OCI-LY7 (cell line): ENCODE results near the gene CCNDBP1. TPM values are rescaled to one million over a fixed set of nuclear protein-coding genes. Genes with fewer than 3 reads are reported as not detected.

ENCODE experiments used
- BruUV-seq: library from RNA; stranded (reverse); fragments of 400-500 nt; replicated peaks from 2 replicates; lab custom pipeline; 2021; lab: Mats Ljungman, UMichigan
- CTCF ChIA-PET: fragments of 300-600 bp; sonication (Branson Sonifier 250); formaldehyde crosslinking; loops from one replicate; lab custom pipeline; 2022; ENCODE audit warnings: antibody characterized with exemption; ENCODE audit not compliant: unreplicated experiment; lab: Charles Lee
- POLR2A ChIA-PET: fragments of 300-600 bp; sonication (Branson Sonifier 250); formaldehyde crosslinking; loops from one replicate; lab custom pipeline; 2022; ENCODE audit warnings: antibody characterized with exemption; lab: Charles Lee
- DNase-seq: peaks from one replicate; pipeline ENCODE4 v3.0.0-alpha.2; 2015; ENCODE audit warnings: low spot score
- H2AFZ ChIP-seq: fragments of 200-600 bp; sonication (generic), shearing (Covaris generic); 2 replicates; pipeline ENCODE4 v1.6.1; 2014; ENCODE audit warnings: mild to moderate bottlenecking, antibody characterized with exemption, low read length, moderate library complexity
- H3K27ac ChIP-seq: fragments of 200-600 bp; sonication (generic); 2 replicates; pipeline ENCODE4 v1.5.1; 2014; ENCODE audit warnings: mixed run types, low read depth, mild to moderate bottlenecking, moderate library complexity, low read length, inconsistent platforms; ENCODE audit not compliant: poor library complexity, severe bottlenecking
- H3K36me3 ChIP-seq: fragments of 200-600 bp; sonication (generic); 2 replicates; pipeline ENCODE4 v1.6.1; 2014; ENCODE audit warnings: mild to moderate bottlenecking, antibody characterized with exemption, low read length, moderate library complexity, mixed read lengths; ENCODE audit not compliant: insufficient read depth
- H3K4me1 ChIP-seq: fragments of 200-600 bp; sonication (generic); 2 replicates; pipeline ENCODE4 v1.5.1; 2014; ENCODE audit warnings: mild to moderate bottlenecking, low read length; ENCODE audit not compliant: insufficient read depth, poor library complexity, severe bottlenecking
- H3K4me2 ChIP-seq: fragments of 200-600 bp; sonication (generic); 2 replicates; pipeline ENCODE4 v1.6.1; 2014; ENCODE audit warnings: mild to moderate bottlenecking, low read length
- H3K4me3 ChIP-seq: fragments of 200-600 bp; sonication (generic); 2 replicates; pipeline ENCODE4 v1.5.1; 2014; ENCODE audit warnings: mild to moderate bottlenecking, low read depth, low read length; ENCODE audit not compliant: poor library complexity, severe bottlenecking
- H3K79me2 ChIP-seq: fragments of 200-600 bp; sonication (generic); 2 replicates; pipeline ENCODE4 v1.6.1; 2016; ENCODE audit warnings: low read depth, mild to moderate bottlenecking, low read length, moderate library complexity, mixed read lengths; ENCODE audit not compliant: insufficient read depth
- H3K9me2 ChIP-seq: fragments of 200-600 bp; sonication (generic); 2 replicates; pipeline ENCODE4 v1.6.1; 2016; ENCODE audit warnings: mild to moderate bottlenecking, low read length, mixed read lengths; ENCODE audit not compliant: insufficient read depth
- H3K9me3 ChIP-seq: fragments of 200-600 bp; sonication (generic); 2 replicates; pipeline ENCODE4 v1.6.1; 2014; ENCODE audit warnings: mild to moderate bottlenecking, mixed run types, low read length, mixed read lengths
- H4K20me1 ChIP-seq: fragments of 200-600 bp; sonication (generic); 2 replicates; pipeline ENCODE4 v1.6.1; 2014; ENCODE audit warnings: mild to moderate bottlenecking, antibody characterized with exemption, low read length, moderate library complexity, mixed read lengths; ENCODE audit not compliant: insufficient read depth
- EZH2phosphoT487 ChIP-seq: fragments of 200-600 bp; sonication (generic); IDR thresholded peaks from 2 replicates; pipeline ENCODE4 v1.6.1; 2018; ENCODE audit warnings: low read depth, borderline replicate concordance, mild to moderate bottlenecking, mixed run types, antibody characterized with exemption, low read length, moderate library complexity, mixed read lengths
- intact Hi-C: fragments of 100-400 bp; cut with micrococcal nuclease; formaldehyde crosslinking; loops from one replicate; pipeline ENCODE4 v1.10.0; 2022; ENCODE audit not compliant: unreplicated experiment
- total RNA-seq, 2 experiments: library from RNA; depleted of rRNA in 1 of 2; stranded (reverse); fragments of >200 nt in 1 of 2; shearing (Covaris generic) in 1 of 2; gene quantifications; 2 replicates each; pipeline ENCODE4 v1.2.3, GENCODE V29; 2014 to 2022
- TF ChIP-seq, protein P1 (sequence below): fragments of 200-600 bp; sonication (generic); conservative IDR thresholded peaks from 2 replicates; pipeline ENCODE4 v1.5.1; 2014; ENCODE audit warnings: mild to moderate bottlenecking, antibody characterized with exemption, low read length, moderate library complexity, mixed read lengths

Gene CCNDBP1
- total RNA-seq, 2 experiments from 2014 or later = 53.1 to 56.0 TPM

GRCh38 chr15:43218908-43219706 lies 33.9 kb downstream of the CCNDBP1 start:
- no peaks in the 10 kb centered on the region for H3K9me2 ChIP-seq
- no peaks in the 10 kb centered on the region for H4K20me1 ChIP-seq
- no peak overlapping the region for H3K4me3 ChIP-seq
- intact Hi-C loops = no loop called here
- no peaks in the 10 kb centered on the region for H3K9me3 ChIP-seq
- POLR2A ChIA-PET = no interaction called here
- no peaks in the 10 kb centered on the region for H3K4me1 ChIP-seq
- TF ChIP-seq, protein P1, sequence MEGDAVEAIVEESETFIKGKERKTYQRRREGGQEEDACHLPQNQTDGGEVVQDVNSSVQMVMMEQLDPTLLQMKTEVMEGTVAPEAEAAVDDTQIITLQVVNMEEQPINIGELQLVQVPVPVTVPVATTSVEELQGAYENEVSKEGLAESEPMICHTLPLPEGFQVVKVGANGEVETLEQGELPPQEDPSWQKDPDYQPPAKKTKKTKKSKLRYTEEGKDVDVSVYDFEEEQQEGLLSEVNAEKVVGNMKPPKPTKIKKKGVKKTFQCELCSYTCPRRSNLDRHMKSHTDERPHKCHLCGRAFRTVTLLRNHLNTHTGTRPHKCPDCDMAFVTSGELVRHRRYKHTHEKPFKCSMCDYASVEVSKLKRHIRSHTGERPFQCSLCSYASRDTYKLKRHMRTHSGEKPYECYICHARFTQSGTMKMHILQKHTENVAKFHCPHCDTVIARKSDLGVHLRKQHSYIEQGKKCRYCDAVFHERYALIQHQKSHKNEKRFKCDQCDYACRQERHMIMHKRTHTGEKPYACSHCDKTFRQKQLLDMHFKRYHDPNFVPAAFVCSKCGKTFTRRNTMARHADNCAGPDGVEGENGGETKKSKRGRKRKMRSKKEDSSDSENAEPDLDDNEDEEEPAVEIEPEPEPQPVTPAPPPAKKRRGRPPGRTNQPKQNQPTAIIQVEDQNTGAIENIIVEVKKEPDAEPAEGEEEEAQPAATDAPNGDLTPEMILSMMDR = peak; percentile 38; the same call in 1 of the 2 replicates
- TF ChIP-seq EZH2phosphoT487 = no peak
- peak; percentile 6 for DNase-seq
- CTCF ChIA-PET = no interaction called here
- no peak overlapping the region for H3K27ac ChIP-seq
- H3K4me2 ChIP-seq = no peak overlapping the region
- no peaks in the 10 kb centered on the region for H3K36me3 ChIP-seq
- H2AFZ ChIP-seq = no peak overlapping the region
- no TSS peak for BruUV-seq
- no peaks in the 10 kb centered on the region for H3K79me2 ChIP-seq

GRCh38 chr15:43219929-43220928 lies 35.0 kb downstream of the CCNDBP1 start:
- DNase-seq = no peak

More at GRCh38 chr15:43219929-43220928, 35.0 kb downstream of the CCNDBP1 start:
- Histone ChIP-seq H3K36me3 (no peaks in the 10 kb centered on the region), H3K9me2 (no peaks in the 10 kb centered on the region), H3K4me1 (no peaks in the 10 kb centered on the region), H3K4me2 (no peak overlapping the region), H3K79me2 (no peaks in the 10 kb centered on the region), H3K27ac (no peak overlapping the region), H4K20me1 (no peaks in the 10 kb centered on the region), H3K4me3 (no peak overlapping the region), H2AFZ (no peak overlapping the region), H3K9me3 (no peaks in the 10 kb centered on the region)
- intact Hi-C loops = no loop called here
- BruUV-seq = no TSS peak
- CTCF ChIA-PET = no interaction called here
- TF ChIP-seq EZH2phosphoT487 = no peak
- TF ChIP-seq, protein P1 = no peak
- POLR2A ChIA-PET = no interaction called here
